ENCODE results near the gene TP53RK. TPM values are rescaled to one million over a fixed set of nuclear protein-coding genes. Genes with fewer than 3 reads are reported as not detected.
"Not testable (repeated sequence)": the region's sequence is repeated elsewhere in the genome, so short reads cannot be mapped to it uniquely, and the experiment has no call there.

TP53RK gene
- total and polyA plus RNA-seq, 2 of the 4 experiments (the other 2 are of a cell fraction), result 8.7 to 10.6 TPM

DNA sequence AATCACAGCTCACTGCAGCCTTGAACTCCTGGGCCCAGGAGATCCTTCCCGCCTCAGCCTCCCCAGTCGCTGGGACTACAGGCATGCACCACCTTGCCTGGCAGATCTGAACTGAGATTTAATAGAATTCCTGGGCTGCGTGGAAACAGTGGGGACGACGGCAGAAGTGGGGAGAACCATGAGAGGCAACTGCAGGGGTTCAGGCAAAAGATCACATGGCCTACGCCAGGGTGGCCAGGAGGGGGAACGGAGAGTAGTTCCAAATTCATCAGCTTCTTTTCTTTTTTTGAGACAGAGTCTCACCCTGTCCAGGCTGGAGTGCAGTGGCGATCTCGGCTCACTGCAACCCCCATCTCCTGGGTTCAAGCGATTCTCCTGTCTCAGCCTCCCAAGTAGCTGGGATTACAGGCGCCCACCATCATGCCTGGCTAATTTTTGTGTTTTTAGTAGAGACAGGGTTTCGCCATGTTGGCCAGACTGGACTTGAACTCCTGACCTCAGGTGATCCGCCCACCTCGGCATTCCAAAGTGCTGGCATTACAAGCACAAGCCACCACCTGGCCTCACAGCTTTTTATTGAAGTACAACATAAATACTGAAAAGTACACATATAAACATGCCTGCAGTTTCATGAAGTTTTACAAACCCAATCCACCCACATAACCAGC, 12.5 kb downstream of the TP53RK start:
- ATAC-seq (ENCODE audit: low read depth); dilution Hi-C loops (cut with HindIII; ENCODE audit: low sequenced_read_pairs, unreplicated experiment): not testable (repeated sequence)

More for the DNA sequence above, 12.5 kb downstream of the TP53RK start:
- CTCF ChIA-PET; H3K9ac ChIP-seq (ENCODE audit: low read depth, low read length); H2AK9ac ChIP-seq (replicated peaks; ENCODE audit: low read depth, low read length, poor library complexity); H2BK5ac ChIP-seq (ENCODE audit: low read depth, low read length, poor library complexity, severe bottlenecking); H3K4me1 ChIP-seq (ENCODE audit: control insufficient read depth, insufficient read depth, low read length); H3K56ac ChIP-seq (ENCODE audit: extremely low read depth, insufficient read depth, low read length); H3K23ac ChIP-seq (ENCODE audit: low read depth, low read length); H3K4me3 ChIP-seq (ENCODE audit: insufficient read depth, low read depth, low read length); H3K9me3 ChIP-seq (ENCODE audit: control insufficient read depth, insufficient read depth, low read length); in situ Hi-C loops (cut with MboI; ENCODE audit: low sequenced_read_pairs); H3K27me3 ChIP-seq (ENCODE audit: control insufficient read depth, insufficient read depth, low read length); H2BK120ac ChIP-seq (ENCODE audit: low read depth, low read length); H3K27ac ChIP-seq (ENCODE audit: insufficient read depth, low read length); DNase-seq; H3K4ac ChIP-seq (ENCODE audit: low read depth, low read length); H4K91ac ChIP-seq (ENCODE audit: insufficient read depth, low read depth, low read length); BruUV-seq (replicated peaks); H4K8ac ChIP-seq (ENCODE audit: low read depth in 2 of 2, low read length in 2 of 2); H2AK5ac ChIP-seq (ENCODE audit: low read depth, low read length); POLR2A ChIA-PET (ENCODE audit: unreplicated experiment); H3K9me1 ChIP-seq (ENCODE audit: insufficient read depth, low read length); H4K5ac ChIP-seq (ENCODE audit: low read depth, low read length); H3K36me3 ChIP-seq (ENCODE audit: control insufficient read depth, insufficient read depth, low read length); H2BK20ac ChIP-seq (ENCODE audit: low read depth, low read length); H3K18ac ChIP-seq (ENCODE audit: low read depth, low read length); intact Hi-C loops (cut with micrococcal nuclease); H3K14ac ChIP-seq (replicated peaks; ENCODE audit: low read depth, low read length); H2AFZ ChIP-seq (replicated peaks; ENCODE audit: low read length, poor library complexity); H3K4me2 ChIP-seq (ENCODE audit: low read depth, low read length); H2BK15ac ChIP-seq (ENCODE audit: low read depth, low read length): not testable (repeated sequence)
- peaks cover 10% of the 10 kb centered on the region; the same call in 1 of the 2 replicates for H4K20me1 ChIP-seq (ENCODE audit: insufficient read depth, low read length)
- peaks cover 6 to 21% of the 10 kb centered on the region in 2 experiments; a peak in 2 of 4 replicates for H3K79me1 ChIP-seq (ENCODE audit: low read depth in 1 of 2, low read length in 2 of 2)
- WGBS, 2 experiments (ENCODE audit: extremely low coverage in 2 of 2, insufficient read length in 1 of 2), result 92% methylated on average over 2 of the region's 14 CpGs; no CpG with 5 or more reads in 1 of the 2 experiments

All from IMR-90 (cell line).